ENCODE results near the gene ASS1. TPM values are rescaled to one million over a fixed set of nuclear protein-coding genes. Genes with fewer than 3 reads are reported as not detected.

The ASS1 gene
- total RNA-seq, 1 experiment from 2014 or later, result 118 TPM

GRCh38 chr9:130402645-130403440 lies 41.9 kb upstream of the ASS1 start:
- ChIA-PET POLR2A (no interaction called here), CTCF (no interaction called here)
- no peaks in the 10 kb centered on the region for H3K36me3 ChIP-seq (ENCODE audit: control insufficient read depth, insufficient read depth, low read length)
- Mint-ChIP-seq H3K36me3 (ENCODE audit: insufficient read depth, unreplicated experiment) (no peaks in the 10 kb centered on the region), H3K27ac (ENCODE audit: unreplicated experiment) (no peak overlapping the region), H3K4me3 (ENCODE audit: unreplicated experiment) (no peak overlapping the region), H3K27me3 (ENCODE audit: insufficient read depth, unreplicated experiment) (no peaks in the 10 kb centered on the region), H3K9me3 (ENCODE audit: unreplicated experiment) (no peaks in the 10 kb centered on the region), H3K4me1 (ENCODE audit: low read depth, unreplicated experiment) (no peaks in the 10 kb centered on the region)
- H3K9me3 ChIP-seq, result no peaks in the 10 kb centered on the region
- intact Hi-C loops (cut with micrococcal nuclease; ENCODE audit: unreplicated experiment), result no loop called here
- H3K27me3 ChIP-seq (replicated peaks; ENCODE audit: control insufficient read depth, insufficient read depth, low read length), result no peaks in the 10 kb centered on the region
- H3K4me1 ChIP-seq, result no peaks in the 10 kb centered on the region
- no peak for DNase-seq
- no peak for TF ChIP-seq CTCF (IDR thresholded peaks at IDR 0.05; ENCODE audit: insufficient read depth in 1 of 2, low read depth in 1 of 2, low read length in 1 of 2, severe bottlenecking in 1 of 2, unreplicated experiment in 1 of 2)
- no TSS peak for BruUV-seq (replicated peaks)
- no peak overlapping the region for H3K4me3 ChIP-seq (ENCODE audit: low read depth, low read length)

GRCh38 chr9:130405657-130406257 lies 39.0 kb upstream of the ASS1 start:
- Mint-ChIP-seq H3K36me3 (ENCODE audit: insufficient read depth, unreplicated experiment) (no peaks in the 10 kb centered on the region), H3K27ac (ENCODE audit: unreplicated experiment) (no peak overlapping the region), H3K27me3 (ENCODE audit: insufficient read depth, unreplicated experiment) (no peaks in the 10 kb centered on the region), H3K4me1 (ENCODE audit: low read depth, unreplicated experiment) (no peaks in the 10 kb centered on the region), H3K4me3 (ENCODE audit: unreplicated experiment) (no peak overlapping the region), H3K9me3 (ENCODE audit: unreplicated experiment) (no peaks in the 10 kb centered on the region)
- DNase-seq, result no peak
- intact Hi-C loops (cut with micrococcal nuclease; ENCODE audit: unreplicated experiment), result no loop called here
- Histone ChIP-seq H3K4me3 (ENCODE audit: low read depth, low read length) (no peak overlapping the region), H3K4me1 (0 out of 2 replicates have a peak, but pooled peaks cover under 1% of the 10 kb centered on the region), H3K9me3 (no peaks in the 10 kb centered on the region), H3K36me3 (ENCODE audit: control insufficient read depth, insufficient read depth, low read length) (no peaks in the 10 kb centered on the region), H3K27me3 (replicated peaks; ENCODE audit: control insufficient read depth, insufficient read depth, low read length) (no peaks in the 10 kb centered on the region)
- POLR2A ChIA-PET, result no interaction called here
- CTCF ChIA-PET, result no interaction called here
- BruUV-seq (replicated peaks), result no TSS peak
- no peak for TF ChIP-seq CTCF (IDR thresholded peaks at IDR 0.05; ENCODE audit: insufficient read depth in 1 of 2, low read depth in 1 of 2, low read length in 1 of 2, severe bottlenecking in 1 of 2, unreplicated experiment in 1 of 2)

- DNase-seq, result no peak
- H3K4me1 Mint-ChIP-seq (ENCODE audit: low read depth, unreplicated experiment), result no peaks in the 10 kb centered on the region
- CTCF ChIA-PET, result no interaction called here
- peaks cover 6% of the 10 kb centered on the region; the same call in 1 of the 2 replicates for H3K4me1 ChIP-seq
- no peaks in the 10 kb centered on the region for H3K27me3 Mint-ChIP-seq (ENCODE audit: insufficient read depth, unreplicated experiment)
- POLR2A ChIA-PET, result no interaction called here
- H3K27ac Mint-ChIP-seq (ENCODE audit: unreplicated experiment), result no peak overlapping the region
- H3K36me3 Mint-ChIP-seq (ENCODE audit: insufficient read depth, unreplicated experiment), result no peaks in the 10 kb centered on the region
- no peaks in the 10 kb centered on the region for H3K27me3 ChIP-seq (replicated peaks; ENCODE audit: control insufficient read depth, insufficient read depth, low read length)
- no peaks in the 10 kb centered on the region for H3K36me3 ChIP-seq (ENCODE audit: control insufficient read depth, insufficient read depth, low read length)
- no peak overlapping the region for H3K4me3 ChIP-seq (ENCODE audit: low read depth, low read length)
- no peak for TF ChIP-seq CTCF (IDR thresholded peaks at IDR 0.05; ENCODE audit: insufficient read depth in 1 of 2, low read depth in 1 of 2, low read length in 1 of 2, severe bottlenecking in 1 of 2, unreplicated experiment in 1 of 2)
- H3K9me3 ChIP-seq, result no peaks in the 10 kb centered on the region
- no TSS peak for BruUV-seq (replicated peaks)
- intact Hi-C loops (cut with micrococcal nuclease; ENCODE audit: unreplicated experiment), result no loop called here
- H3K9me3 Mint-ChIP-seq (ENCODE audit: unreplicated experiment), result no peaks in the 10 kb centered on the region
- H3K4me3 Mint-ChIP-seq (ENCODE audit: unreplicated experiment), result no peak overlapping the region
These were observed 38.4 kb upstream of the ASS1 start for GRCh38 chr9:130406278-130406895.

All from Caco-2 (cell line).